ENCODE data around the gene DOCK4.

The DOCK4 gene

GRCh38 chr7:111690364-111691111 is 515.7 kb downstream of the DOCK4 start:
- no peaks in the 10 kb centered on the region for H3K27me3 ChIP-seq (ENCODE audit: control insufficient read depth, insufficient read depth, low read length)
- no peaks in the 10 kb centered on the region for H3K4me1 ChIP-seq (ENCODE audit: control insufficient read depth, insufficient read depth, low read length)
- no peaks in the 10 kb centered on the region for H3K36me3 ChIP-seq (ENCODE audit: control insufficient read depth, insufficient read depth, low read length)
- no CpG with 5 or more reads among the region's 7 CpGs for WGBS (ENCODE audit: insufficient coverage, insufficient read length)
- no peak overlapping the region for H3K27ac ChIP-seq (ENCODE audit: low read length)
- no peak for DNase-seq (ENCODE audit: low read depth, low spot score)
- no peak overlapping the region for H3K4me3 ChIP-seq (ENCODE audit: low read length)
- H3K9me3 ChIP-seq (ENCODE audit: control insufficient read depth, insufficient read depth, low read length) = no peaks in the 10 kb centered on the region

GRCh38 chr7:111685349-111685748 is 520.9 kb downstream of the DOCK4 start:
- H3K4me1 ChIP-seq (ENCODE audit: control insufficient read depth, insufficient read depth, low read length) = no peaks in the 10 kb centered on the region
- DNase-seq (ENCODE audit: low read depth, low spot score) = no peak
- no peaks in the 10 kb centered on the region for H3K27me3 ChIP-seq (ENCODE audit: control insufficient read depth, insufficient read depth, low read length)
- H3K36me3 ChIP-seq (ENCODE audit: control insufficient read depth, insufficient read depth, low read length) = no peaks in the 10 kb centered on the region
- H3K4me3 ChIP-seq (ENCODE audit: low read length) = no peak overlapping the region
- no peak overlapping the region for H3K27ac ChIP-seq (ENCODE audit: low read length)
- no peaks in the 10 kb centered on the region for H3K9me3 ChIP-seq (ENCODE audit: control insufficient read depth, insufficient read depth, low read length)

- H3K27ac ChIP-seq (ENCODE audit: low read length) = no peak overlapping the region
- H3K9me3 ChIP-seq (ENCODE audit: control insufficient read depth, insufficient read depth, low read length) = no peaks in the 10 kb centered on the region
- DNase-seq (ENCODE audit: low read depth, low spot score) = no peak
- H3K4me1 ChIP-seq (ENCODE audit: control insufficient read depth, insufficient read depth, low read length) = no peaks in the 10 kb centered on the region
- H3K27me3 ChIP-seq (ENCODE audit: control insufficient read depth, insufficient read depth, low read length) = no peaks in the 10 kb centered on the region
- no peak overlapping the region for H3K4me3 ChIP-seq (ENCODE audit: low read length)
- WGBS (ENCODE audit: insufficient coverage, insufficient read length) = no CpG with 5 or more reads among the region's 8 CpGs
- no peaks in the 10 kb centered on the region for H3K36me3 ChIP-seq (ENCODE audit: control insufficient read depth, insufficient read depth, low read length)
These were observed 523.4 kb downstream of the DOCK4 start for GRCh38 chr7:111682588-111683340.

- DNase-seq (ENCODE audit: low read depth, low spot score) = no peak
- Histone ChIP-seq H3K27me3 (ENCODE audit: control insufficient read depth, insufficient read depth, low read length) (no peaks in the 10 kb centered on the region), H3K36me3 (ENCODE audit: control insufficient read depth, insufficient read depth, low read length) (no peaks in the 10 kb centered on the region), H3K4me3 (ENCODE audit: low read length) (no peak overlapping the region), H3K4me1 (ENCODE audit: control insufficient read depth, insufficient read depth, low read length) (no peaks in the 10 kb centered on the region), H3K9me3 (ENCODE audit: control insufficient read depth, insufficient read depth, low read length) (no peaks in the 10 kb centered on the region), H3K27ac (ENCODE audit: low read length) (no peak overlapping the region)
- WGBS (ENCODE audit: insufficient coverage, insufficient read length) = no CpG with 5 or more reads among the region's 3 CpGs
These were observed 525.0 kb downstream of the DOCK4 start for GRCh38 chr7:111681242-111681641.

GRCh38 chr7:111678986-111679385 is 527.2 kb downstream of the DOCK4 start:
- no peak for DNase-seq (ENCODE audit: low read depth, low spot score)
- no peaks in the 10 kb centered on the region for H3K36me3 ChIP-seq (ENCODE audit: control insufficient read depth, insufficient read depth, low read length)
- no peaks in the 10 kb centered on the region for H3K27me3 ChIP-seq (ENCODE audit: control insufficient read depth, insufficient read depth, low read length)
- WGBS (ENCODE audit: insufficient coverage, insufficient read length) = no CpG with 5 or more reads among the region's 2 CpGs
- H3K9me3 ChIP-seq (ENCODE audit: control insufficient read depth, insufficient read depth, low read length) = no peaks in the 10 kb centered on the region
- H3K27ac ChIP-seq (ENCODE audit: low read length) = no peak overlapping the region
- no peak overlapping the region for H3K4me3 ChIP-seq (ENCODE audit: low read length)
- H3K4me1 ChIP-seq (ENCODE audit: control insufficient read depth, insufficient read depth, low read length) = no peaks in the 10 kb centered on the region

GRCh38 chr7:111678281-111678680 is 527.9 kb downstream of the DOCK4 start:
- no CpG with 5 or more reads among the region's 3 CpGs for WGBS (ENCODE audit: insufficient coverage, insufficient read length)
- Histone ChIP-seq H3K27me3 (ENCODE audit: control insufficient read depth, insufficient read depth, low read length) (no peaks in the 10 kb centered on the region), H3K36me3 (ENCODE audit: control insufficient read depth, insufficient read depth, low read length) (no peaks in the 10 kb centered on the region), H3K27ac (ENCODE audit: low read length) (no peak overlapping the region), H3K4me3 (ENCODE audit: low read length) (no peak overlapping the region), H3K9me3 (ENCODE audit: control insufficient read depth, insufficient read depth, low read length) (no peaks in the 10 kb centered on the region), H3K4me1 (ENCODE audit: control insufficient read depth, insufficient read depth, low read length) (no peaks in the 10 kb centered on the region)
- DNase-seq (ENCODE audit: low read depth, low spot score) = no peak

- H3K36me3 ChIP-seq (ENCODE audit: control insufficient read depth, insufficient read depth, low read length) = no peaks in the 10 kb centered on the region
- H3K9me3 ChIP-seq (ENCODE audit: control insufficient read depth, insufficient read depth, low read length) = no peaks in the 10 kb centered on the region
- H3K4me3 ChIP-seq (ENCODE audit: low read length) = no peak overlapping the region
- no peaks in the 10 kb centered on the region for H3K4me1 ChIP-seq (ENCODE audit: control insufficient read depth, insufficient read depth, low read length)
- no peak overlapping the region for H3K27ac ChIP-seq (ENCODE audit: low read length)
- H3K27me3 ChIP-seq (ENCODE audit: control insufficient read depth, insufficient read depth, low read length) = no peaks in the 10 kb centered on the region
- no peak for DNase-seq (ENCODE audit: low read depth, low spot score)
These were observed 528.4 kb downstream of the DOCK4 start for GRCh38 chr7:111677848-111678247.

GRCh38 chr7:111676811-111677210 is 529.4 kb downstream of the DOCK4 start:
- Histone ChIP-seq H3K27me3 (ENCODE audit: control insufficient read depth, insufficient read depth, low read length) (no peaks in the 10 kb centered on the region), H3K27ac (ENCODE audit: low read length) (no peak overlapping the region), H3K9me3 (ENCODE audit: control insufficient read depth, insufficient read depth, low read length) (no peaks in the 10 kb centered on the region), H3K4me3 (ENCODE audit: low read length) (no peak overlapping the region), H3K36me3 (ENCODE audit: control insufficient read depth, insufficient read depth, low read length) (no peaks in the 10 kb centered on the region), H3K4me1 (ENCODE audit: control insufficient read depth, insufficient read depth, low read length) (no peaks in the 10 kb centered on the region)
- WGBS (ENCODE audit: insufficient coverage, insufficient read length) = no CpG with 5 or more reads among the region's 2 CpGs
- no peak for DNase-seq (ENCODE audit: low read depth, low spot score)

Data from iPS DF 6.9 (cell line).